Activated B cell treated with CpG ODN at 0.5 μM for 24 hours (primary cell): Measurements from ENCODE around the gene BACE1. TPM values are rescaled to one million over a fixed set of nuclear protein-coding genes. Genes with fewer than 3 reads are reported as not detected.

Source experiments
- ATAC-seq: fragments of 200-7000 bp; cut with Tn5 transposase; one replicate; pipeline ENCODE4 v1.10.0; 2021; ENCODE audit warnings: low read depth, mild to moderate bottlenecking, moderate library complexity
- CTCF ChIA-PET: fragments of 350-600 bp; sonication (Branson Sonifier 250); formaldehyde crosslinking; loops from one replicate; lab custom pipeline; 2021; ENCODE audit warnings: antibody characterized with exemption; lab: Charles Lee
- POLR2A ChIA-PET: fragments of 350-600 bp; sonication (Branson Sonifier 250); formaldehyde crosslinking; loops from one replicate; lab custom pipeline; 2021; ENCODE audit warnings: antibody characterized with exemption; lab: Charles Lee
- DNase-seq: peaks from one replicate; pipeline ENCODE4 v3.0.0; 2022
- H3K27ac Mint-ChIP-seq: one replicate; pipeline ENCODE4 v1.8.0; 2020; ENCODE audit warnings: mixed read lengths
- H3K27me3 Mint-ChIP-seq: one replicate; pipeline ENCODE4 v1.8.0; 2021; ENCODE audit warnings: mixed read lengths
- H3K36me3 Mint-ChIP-seq: one replicate; pipeline ENCODE4 v1.8.0; 2021; ENCODE audit warnings: low read depth, mixed read lengths
- H3K4me1 Mint-ChIP-seq: one replicate; pipeline ENCODE4 v1.8.0; 2021; ENCODE audit warnings: mixed read lengths
- H3K4me3 Mint-ChIP-seq: one replicate; pipeline ENCODE4 v1.8.0; 2020; ENCODE audit warnings: mild to moderate bottlenecking, mixed read lengths
- H3K9me3 Mint-ChIP-seq: one replicate; pipeline ENCODE4 v1.8.0; 2020; ENCODE audit warnings: mixed read lengths
- intact Hi-C: fragments of 100-400 bp; cut with micrococcal nuclease; formaldehyde crosslinking; loops from one replicate; pipeline ENCODE4 v1.15.1; 2024
- total RNA-seq: library from RNA; stranded (reverse); gene quantifications from 2 replicates; pipeline ENCODE4 v1.2.3, GENCODE V29; 2022
- TF ChIP-seq, protein P1 (sequence below): fragments of 200-600 bp; IDR thresholded peaks from one replicate; pipeline ENCODE4 v1.8.0; 2022; ENCODE audit warnings: antibody characterized with exemption, mild to moderate bottlenecking

Gene BACE1
- total RNA-seq, 1 donor from 2014 or later: not detected

DNA sequence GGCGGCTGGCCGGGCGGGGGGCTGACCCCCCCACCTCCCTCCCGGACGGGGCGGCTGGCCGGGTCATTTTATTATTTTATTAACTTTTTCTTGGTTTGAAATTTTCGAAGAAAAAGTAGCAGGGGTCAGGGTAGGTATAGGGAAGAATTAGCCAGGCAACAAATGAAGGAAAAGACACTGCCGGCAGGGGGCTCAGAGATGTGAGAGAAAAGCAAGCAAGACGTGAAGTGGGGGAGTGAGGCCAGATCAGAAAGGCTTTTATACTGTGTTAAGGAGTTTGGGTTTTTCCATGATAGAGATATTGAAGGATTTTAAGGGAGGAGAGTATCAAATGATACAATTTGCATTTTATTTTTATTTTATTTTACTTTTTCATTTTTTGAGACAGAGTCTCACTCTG, 64.5 kb downstream of the BACE1 start:
- H3K36me3 Mint-ChIP-seq: peaks cover 62% of the 10 kb centered on the region
- H3K4me1 Mint-ChIP-seq: no peaks in the 10 kb centered on the region
- H3K4me3 Mint-ChIP-seq: no peak overlapping the region
- H3K27ac Mint-ChIP-seq: no peak overlapping the region
- no peak for DNase-seq
- TF ChIP-seq, protein P1, sequence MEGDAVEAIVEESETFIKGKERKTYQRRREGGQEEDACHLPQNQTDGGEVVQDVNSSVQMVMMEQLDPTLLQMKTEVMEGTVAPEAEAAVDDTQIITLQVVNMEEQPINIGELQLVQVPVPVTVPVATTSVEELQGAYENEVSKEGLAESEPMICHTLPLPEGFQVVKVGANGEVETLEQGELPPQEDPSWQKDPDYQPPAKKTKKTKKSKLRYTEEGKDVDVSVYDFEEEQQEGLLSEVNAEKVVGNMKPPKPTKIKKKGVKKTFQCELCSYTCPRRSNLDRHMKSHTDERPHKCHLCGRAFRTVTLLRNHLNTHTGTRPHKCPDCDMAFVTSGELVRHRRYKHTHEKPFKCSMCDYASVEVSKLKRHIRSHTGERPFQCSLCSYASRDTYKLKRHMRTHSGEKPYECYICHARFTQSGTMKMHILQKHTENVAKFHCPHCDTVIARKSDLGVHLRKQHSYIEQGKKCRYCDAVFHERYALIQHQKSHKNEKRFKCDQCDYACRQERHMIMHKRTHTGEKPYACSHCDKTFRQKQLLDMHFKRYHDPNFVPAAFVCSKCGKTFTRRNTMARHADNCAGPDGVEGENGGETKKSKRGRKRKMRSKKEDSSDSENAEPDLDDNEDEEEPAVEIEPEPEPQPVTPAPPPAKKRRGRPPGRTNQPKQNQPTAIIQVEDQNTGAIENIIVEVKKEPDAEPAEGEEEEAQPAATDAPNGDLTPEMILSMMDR: no peak
- no peak for ATAC-seq
- ChIA-PET POLR2A (no interaction called here), CTCF (no interaction called here)
- no peaks in the 10 kb centered on the region for H3K9me3 Mint-ChIP-seq
- H3K27me3 Mint-ChIP-seq: no peaks in the 10 kb centered on the region
- intact Hi-C loops: no loop called here

- ChIA-PET CTCF (no interaction called here), POLR2A (no interaction called here)
- Mint-ChIP-seq H3K27me3 (no peaks in the 10 kb centered on the region), H3K36me3 (peaks cover 63% of the 10 kb centered on the region), H3K4me1 (no peaks in the 10 kb centered on the region), H3K9me3 (no peaks in the 10 kb centered on the region), H3K27ac (no peak overlapping the region), H3K4me3 (no peak overlapping the region)
- intact Hi-C loops: no loop called here
- no peak for ATAC-seq
- TF ChIP-seq, protein P1: no peak
- no peak for DNase-seq
Observed at GRCh38 chr11:117249571-117249970, 66.5 kb downstream of the BACE1 start.

GRCh38 chr11:117248341-117248740, 67.7 kb downstream of the BACE1 start:
- ATAC-seq: no peak
- Mint-ChIP-seq H3K4me3 (no peak overlapping the region), H3K27ac (no peak overlapping the region), H3K36me3 (peaks cover 62% of the 10 kb centered on the region), H3K4me1 (no peaks in the 10 kb centered on the region), H3K9me3 (no peaks in the 10 kb centered on the region), H3K27me3 (no peaks in the 10 kb centered on the region)
- DNase-seq: no peak
- TF ChIP-seq, protein P1: no peak
- intact Hi-C loops: no loop called here
- ChIA-PET CTCF (no interaction called here), POLR2A (no interaction called here)

DNA sequence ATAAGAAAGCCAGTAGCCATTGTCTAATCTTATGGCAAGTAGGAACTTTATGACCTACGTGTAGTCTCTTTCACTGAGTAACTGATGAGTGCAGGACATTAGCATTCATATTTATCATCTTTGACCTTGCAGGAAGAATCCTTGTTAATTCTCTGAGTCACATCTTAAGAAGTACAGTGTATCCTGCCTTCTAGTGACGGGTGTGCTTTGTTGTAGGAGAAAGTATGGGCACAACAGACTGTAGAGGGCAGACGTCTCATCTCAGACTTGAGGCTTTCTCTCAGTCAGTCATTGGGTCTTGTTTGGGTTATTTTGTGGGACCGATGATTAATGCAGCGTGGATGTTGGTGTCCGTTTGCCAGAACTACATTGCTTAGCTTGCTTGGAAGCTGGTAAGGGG, 76.8 kb downstream of the BACE1 start:
- Mint-ChIP-seq H3K27ac (no peak overlapping the region), H3K4me1 (peaks cover under 1% of the 10 kb centered on the region), H3K27me3 (no peaks in the 10 kb centered on the region), H3K36me3 (peaks cover 39% of the 10 kb centered on the region), H3K9me3 (no peaks in the 10 kb centered on the region), H3K4me3 (no peak overlapping the region)
- TF ChIP-seq, protein P1: no peak
- ATAC-seq (no peak), DNase-seq (no peak)
- POLR2A ChIA-PET: interaction anchor here (0.6 kb wide), 1 partner anchor 94 kb away, joined by 3 read pairs; no protein-coding TSS in a partner anchor
- intact Hi-C loops: loop anchor here (10.0 kb wide), 1 partner anchor 1196 kb away; the partner anchor contains the start of gene KMT2A
- CTCF ChIA-PET: no interaction called here

DNA sequence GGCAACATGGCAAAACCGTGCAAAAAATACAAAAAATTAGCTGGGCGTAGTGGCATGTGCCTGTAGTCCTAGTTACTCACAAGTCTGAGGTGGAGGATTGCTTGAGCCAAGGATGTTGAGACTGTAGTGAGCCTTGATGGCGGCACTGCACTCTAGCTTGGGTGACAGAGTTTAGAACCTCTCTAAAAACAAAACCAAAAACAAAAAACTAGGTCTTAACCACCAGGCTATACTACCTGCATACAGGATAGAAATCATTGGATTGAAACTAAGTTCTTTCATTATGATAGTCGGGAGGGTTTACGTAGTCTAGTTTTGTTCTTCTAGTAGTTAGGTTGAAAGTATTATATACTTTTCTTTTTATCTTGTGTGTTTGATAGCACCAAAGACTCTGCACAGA, 77.8 kb downstream of the BACE1 start:
- ChIA-PET CTCF (no interaction called here), POLR2A (no interaction called here)
- H3K4me3 Mint-ChIP-seq: no peak overlapping the region
- peaks cover 11% of the 10 kb centered on the region for H3K4me1 Mint-ChIP-seq
- no peak overlapping the region for H3K27ac Mint-ChIP-seq
- ATAC-seq: no peak
- peaks cover 31% of the 10 kb centered on the region for H3K36me3 Mint-ChIP-seq
- no peak for DNase-seq
- TF ChIP-seq, protein P1: no peak
- no peaks in the 10 kb centered on the region for H3K27me3 Mint-ChIP-seq
- intact Hi-C loops: loop anchor here (10.0 kb wide), 1 partner anchor 1197 kb away; the partner anchor contains the start of gene KMT2A
- no peaks in the 10 kb centered on the region for H3K9me3 Mint-ChIP-seq

Other genes starting within 250 kb of the BACE1 start
- gene SIK3, start 217.8 kb downstream of the BACE1 start, total RNA-seq: 75.0 and 88.4 TPM in 2 replicates
- gene PAFAH1B2, start 172.0 kb downstream of the BACE1 start, total RNA-seq: 71.3 and 78.7 TPM in 2 replicates
- gene SIDT2, start 137.5 kb downstream of the BACE1 start, total RNA-seq: 96.7 and 115 TPM in 2 replicates
- gene TAGLN, start 116.9 kb downstream of the BACE1 start, total RNA-seq: 14.2 and 17.9 TPM in 2 replicates
- 274 and 341 TPM in 2 replicates for gene PCSK7, start 84.2 kb downstream of the BACE1 start, total RNA-seq
- gene RNF214, start 83.6 kb downstream of the BACE1 start, total RNA-seq: 18.7 and 22.3 TPM in 2 replicates
- gene BACE1-AS, start 24.9 kb downstream of the BACE1 start, total RNA-seq: 5.3 and 7.9 TPM in 2 replicates
- gene CEP164, start 11.6 kb upstream of the BACE1 start, total RNA-seq: 42.9 and 50.9 TPM in 2 replicates